Stimulated activated CD8-positive, alpha-beta memory T cell treated with anti-CD3 and anti-CD28 coated beads, Interleukin-12 subunit alpha, Interleukin-12 subunit beta, amount 100 ng/mL, for 4 hours (primary cell): ENCODE results near the gene GABRE.
"Not testable (repeated sequence)": the region's sequence is repeated elsewhere in the genome, so short reads cannot be mapped to it uniquely, and the experiment has no call there.

Experiments used
- DNase-seq: peaks from one replicate; pipeline ENCODE4 v3.0.0-alpha.2; 2020; ENCODE audit warnings: low read depth

Gene GABRE

DNA sequence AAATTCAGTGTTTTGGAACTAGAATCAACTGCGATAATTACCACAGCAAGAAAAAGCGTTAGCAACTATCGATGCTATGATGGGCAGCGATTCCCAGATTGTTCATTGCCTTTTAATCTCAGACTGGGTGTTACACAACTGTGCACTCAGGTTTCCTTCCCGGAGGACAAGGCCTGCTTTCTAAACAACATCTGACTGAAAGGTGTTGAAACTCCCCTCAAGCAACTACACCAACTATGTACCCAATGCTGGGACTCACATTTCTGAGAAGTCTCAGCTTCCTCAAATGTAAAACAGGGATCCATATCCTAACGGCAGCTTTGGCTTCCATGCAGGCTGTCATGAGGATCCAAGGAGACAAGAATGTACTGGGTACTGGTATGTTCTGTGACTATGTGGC lies 8.2 kb downstream of the GABRE start:
- no peak for DNase-seq

DNA sequence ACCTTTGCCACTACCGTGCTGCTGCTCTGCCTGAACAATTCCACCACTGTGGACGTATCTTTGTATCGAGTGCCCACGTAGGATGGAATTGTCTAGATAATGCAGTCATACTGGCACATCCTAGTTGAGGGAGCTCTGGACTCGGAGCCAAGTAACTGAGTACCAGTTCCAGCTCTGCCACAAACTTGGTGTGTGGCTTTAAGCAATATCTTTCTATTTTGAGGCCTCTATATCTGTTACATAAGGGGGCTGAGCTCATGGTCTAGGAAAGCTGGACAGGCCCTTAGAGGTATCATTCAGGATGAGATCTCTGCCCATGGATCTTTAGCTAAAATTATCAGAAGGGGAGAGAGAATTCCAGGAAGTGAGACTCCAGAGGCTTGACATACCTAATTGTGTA lies 12.4 kb downstream of the GABRE start:
- DNase-seq: no peak

DNA sequence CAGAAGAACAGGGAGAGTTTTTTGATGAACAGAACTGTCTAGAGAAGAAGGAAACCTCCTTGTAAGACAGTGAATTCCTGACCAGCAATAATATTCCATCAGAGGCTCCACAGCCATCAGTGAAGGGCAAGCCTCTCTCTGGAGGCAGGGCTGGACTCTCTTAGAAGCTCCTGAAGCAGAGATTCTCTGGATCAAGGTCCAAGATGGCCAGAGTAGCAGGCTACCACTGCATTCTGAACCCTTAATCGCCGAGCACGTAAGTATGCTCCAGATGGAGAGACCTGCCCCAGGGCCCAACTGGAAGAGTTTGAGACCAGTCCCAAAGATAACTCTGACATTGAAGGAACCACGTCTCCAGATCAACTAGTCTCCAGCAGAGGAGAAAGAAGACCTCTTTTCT lies 16.4 kb downstream of the GABRE start:
- no peak for DNase-seq

- DNase-seq: no peak
Measured at GRCh38 chrX:151954730-151955129, 19.7 kb downstream of the GABRE start.

DNA sequence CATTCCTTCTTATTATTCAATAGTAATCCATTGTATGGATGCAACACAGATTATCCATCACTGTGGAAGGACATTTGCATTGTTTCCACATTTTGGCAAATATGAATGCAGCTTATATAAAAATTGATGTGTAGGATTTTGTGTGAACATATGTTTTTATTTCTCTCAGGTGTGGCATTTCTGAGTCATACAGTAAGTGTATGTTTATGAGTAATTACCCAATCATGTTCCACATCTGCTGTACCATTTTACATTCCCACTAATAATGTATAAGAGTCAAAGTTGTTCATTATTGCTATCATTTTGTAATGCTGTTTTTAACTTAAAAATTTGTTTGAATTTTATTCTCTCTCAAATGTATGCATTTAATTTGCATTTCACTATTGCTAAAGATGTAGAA lies 36.3 kb downstream of the GABRE start:
- no peak for DNase-seq

DNA sequence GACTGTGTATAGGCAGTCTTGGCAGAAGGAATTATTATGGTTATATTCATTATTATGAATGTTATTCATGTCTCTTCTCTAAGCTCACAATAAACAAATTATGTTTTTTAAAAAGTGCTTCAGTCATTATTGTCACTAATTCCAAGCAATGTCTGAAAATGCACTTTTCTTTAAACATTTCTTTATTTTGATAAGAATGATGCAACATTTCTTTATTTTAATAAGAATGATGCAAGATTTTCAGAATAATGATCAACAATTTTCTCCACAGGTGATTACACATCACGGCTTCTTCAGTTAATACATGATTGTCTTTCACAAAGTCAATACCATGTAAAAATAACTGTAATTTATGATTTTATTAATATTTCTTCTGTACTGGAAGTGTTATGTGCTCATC lies 39.1 kb downstream of the GABRE start:
- DNase-seq: no peak

DNA sequence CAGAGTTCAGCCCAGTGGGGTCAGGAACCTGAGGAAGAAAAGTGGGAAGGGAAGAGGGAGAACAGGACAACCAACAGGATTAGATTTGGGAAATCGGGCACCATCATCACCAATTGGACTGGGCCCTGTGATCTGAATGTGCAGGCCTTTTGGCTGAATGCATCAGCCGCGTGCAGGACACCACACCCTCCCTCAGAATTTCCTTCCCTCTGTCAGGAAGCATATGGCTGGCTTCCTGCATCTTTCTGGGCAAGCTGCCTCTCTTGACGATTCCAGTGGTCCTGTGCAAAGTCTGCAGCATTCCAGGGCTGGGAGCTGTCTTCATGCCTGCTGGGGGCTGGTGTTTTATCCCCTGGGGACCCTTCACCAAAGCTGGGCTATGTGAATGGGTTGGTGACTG lies 45.4 kb downstream of the GABRE start:
- no peak for DNase-seq

DNA sequence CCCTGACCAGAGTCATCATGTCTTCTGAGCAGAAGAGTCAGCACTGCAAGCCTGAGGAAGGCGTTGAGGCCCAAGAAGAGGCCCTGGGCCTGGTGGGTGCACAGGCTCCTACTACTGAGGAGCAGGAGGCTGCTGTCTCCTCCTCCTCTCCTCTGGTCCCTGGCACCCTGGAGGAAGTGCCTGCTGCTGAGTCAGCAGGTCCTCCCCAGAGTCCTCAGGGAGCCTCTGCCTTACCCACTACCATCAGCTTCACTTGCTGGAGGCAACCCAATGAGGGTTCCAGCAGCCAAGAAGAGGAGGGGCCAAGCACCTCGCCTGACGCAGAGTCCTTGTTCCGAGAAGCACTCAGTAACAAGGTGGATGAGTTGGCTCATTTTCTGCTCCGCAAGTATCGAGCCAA lies 50.8 kb downstream of the GABRE start:
- DNase-seq: no peak

GRCh38 chrX:151922692-151923091 lies 51.8 kb downstream of the GABRE start:
- DNase-seq: no peak

GRCh38 chrX:151921866-151922265 lies 52.6 kb downstream of the GABRE start:
- DNase-seq: no peak

DNA sequence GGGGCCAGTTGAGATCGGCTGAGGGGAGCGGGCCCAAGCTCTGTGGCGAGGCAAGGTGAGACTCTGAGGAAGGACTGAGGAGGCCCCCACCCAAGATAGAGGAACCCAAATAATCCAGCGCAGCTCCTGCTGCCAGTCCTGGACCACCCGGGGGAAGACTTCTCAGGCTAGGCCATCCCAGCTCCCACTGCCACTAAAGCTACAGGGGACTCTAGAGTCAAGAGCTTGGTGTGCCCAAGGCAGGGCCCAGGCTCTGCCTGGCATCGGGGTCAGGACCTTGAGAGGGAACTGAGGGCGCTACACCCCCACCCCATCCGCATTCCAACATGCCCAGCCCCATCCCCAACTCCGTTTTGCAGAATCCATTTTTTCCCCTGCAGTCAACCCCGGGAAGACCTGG lies 53.2 kb downstream of the GABRE start:
- DNase-seq: no peak

GRCh38 chrX:151920530-151920929 lies 53.9 kb downstream of the GABRE start:
- DNase-seq: no peak

GRCh38 chrX:151920101-151920500 lies 54.4 kb downstream of the GABRE start:
- DNase-seq: no peak

DNA sequence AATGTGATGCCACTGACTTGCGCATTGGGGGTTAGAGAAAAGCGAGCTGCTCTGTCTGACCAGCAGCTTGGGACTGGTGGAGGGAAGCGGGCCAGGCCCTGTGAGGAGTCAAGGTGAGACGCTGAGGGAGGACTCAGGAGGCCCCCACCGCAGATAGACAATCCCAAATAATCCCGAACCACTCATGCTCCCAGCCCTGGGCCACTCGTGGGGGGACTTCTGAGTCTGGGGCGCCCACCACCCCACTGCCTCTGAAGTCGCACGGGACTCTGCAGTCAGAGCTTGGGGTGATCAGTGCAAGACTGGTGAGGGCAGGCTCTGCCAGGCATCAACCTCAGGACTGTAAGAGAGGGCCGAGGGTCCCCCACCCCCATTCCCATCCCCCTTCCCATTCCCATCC lies 54.9 kb downstream of the GABRE start:
- no peak for DNase-seq

DNA sequence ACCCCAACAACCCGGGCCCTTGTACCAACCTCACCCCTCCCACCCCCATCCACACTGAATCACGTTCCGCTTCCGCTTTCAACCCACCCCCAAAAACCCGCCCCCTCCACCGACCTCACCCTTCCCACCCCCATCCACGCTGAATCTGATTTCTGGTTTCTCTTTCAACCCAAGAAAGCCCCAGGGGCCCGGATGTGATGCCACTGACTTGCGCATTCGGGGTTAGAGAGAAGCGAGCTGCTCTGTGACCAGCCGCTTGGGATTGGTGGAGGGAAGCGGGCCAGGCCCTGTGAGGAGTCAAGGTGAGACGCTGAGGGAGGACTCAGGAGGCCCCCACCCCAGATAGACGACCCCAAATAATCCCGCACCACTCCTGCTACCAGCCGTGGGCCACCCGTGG lies 55.7 kb downstream of the GABRE start:
- DNase-seq: not testable (repeated sequence)

GRCh38 chrX:151912780-151913179 lies 61.7 kb downstream of the GABRE start, which contains the start of gene MAGEA4:
MAGEA4 (plus strand) TSS chrX:151912889; CDS start chrX:151923665, 10,776 bp downstream.
- no peak for DNase-seq

- DNase-seq: no peak
Measured at GRCh38 chrX:151912221-151912620, 62.3 kb downstream of the GABRE start.

GRCh38 chrX:151904989-151905388 lies 69.5 kb downstream of the GABRE start:
- no peak for DNase-seq
